Right lobe of liver (tissue), 6 donors: ENCODE results near the gene TSPY4. TPM values are rescaled to one million over a fixed set of nuclear protein-coding genes. Genes with fewer than 3 reads are reported as not detected.
"Not testable (repeated sequence)": the region's sequence is repeated elsewhere in the genome, so short reads cannot be mapped to it uniquely, and the experiment has no call there.

Experiments
- ATAC-seq, 4 donors: fragments of 200-7000 bp; cut with Tn5 transposase; one replicate each; pipeline ENCODE4 v1.9.1; 2020; ENCODE audit warnings: mild to moderate bottlenecking in 4 of 4, moderate library complexity in 4 of 4
- DNase-seq, 3 donors: peaks; one replicate each; pipeline ENCODE4 v3.0.0-alpha.2; 2020
- H3K27ac ChIP-seq, 3 donors: fragments of 200-600 bp; one replicate each; pipeline ENCODE4 v1.8.0; 2022
- H3K27me3 ChIP-seq, 2 donors: fragments of 200-600 bp; one replicate each; pipeline ENCODE4 v1.8.0; 2022
- H3K36me3 ChIP-seq, 4 donors: fragments of 200-600 bp; sonication (generic) in 1 of 4; one replicate each; pipeline versions ENCODE4 v1.5.1 to v1.8.0; 2017 to 2022; ENCODE audit warnings: control low read depth in 1 of 4
- H3K4me1 ChIP-seq, 4 donors: fragments of 200-600 bp; sonication (generic) in 1 of 4; one replicate each; pipeline versions ENCODE4 v1.5.1 to v1.8.0; 2017 to 2022; ENCODE audit warnings: control low read depth in 1 of 4
- H3K4me3 ChIP-seq, 3 donors: fragments of 200-600 bp; one replicate each; pipeline ENCODE4 v1.8.0; 2022
- H3K9me3 ChIP-seq, 4 donors: fragments of 200-600 bp; sonication (generic) in 1 of 4; one replicate each; pipeline versions ENCODE4 v1.5.1 to v1.8.0; 2017 to 2022; ENCODE audit warnings: control low read depth in 1 of 4
- POLR2A ChIP-seq: fragments of 450-650 bp; IDR thresholded peaks from one replicate; pipeline ENCODE4 v1.6.1; 2017; ENCODE audit warnings: antibody characterized with exemption, mild to moderate bottlenecking
- WGBS: methylation state at CpG from one replicate; pipeline ENCODE4 v1.1.6; 2018; ENCODE audit warnings: low coverage, low lambda C conversion rate; ENCODE audit not compliant: insufficient coverage; ENCODE audit errors: missing lambda C conversion rate; 5-methylcytosine and 5-hydroxymethylcytosine counted together
- intact Hi-C, 2 donors: fragments of 100-400 bp; cut with DNase I; formaldehyde crosslinking; loops; one replicate each; pipeline versions ENCODE4 v1.11.2 to v1.14.1; 2022
- long read RNA-seq: library from polyadenylated mRNA; unstranded; transcript quantifications from one replicate; pipeline ENCODE4 v2.0.0, GENCODE V29; 2019
- small RNA-seq, 2 experiments: library from RNA; depleted of rRNA; stranded (forward); fragments of <200 nt; gene quantifications; one replicate each; pipeline ENCODE3, GENCODE V24; 2016
- total RNA-seq, 6 experiments: library from RNA; depleted of rRNA in 2 of 6; stranded (reverse); fragments of >200 nt in 2 of 6; fragmentation: NEBNext Ultra II Directional in 3 of 6; extraction: Animal tissue kit (Norgen Biotek cat#: 25700) in 3 of 6; gene quantifications; one replicate each; pipeline versions ENCODE4 v1.1.0 to v1.2.4, GENCODE V29; 2016 to 2023
- TF ChIP-seq, protein P1 (sequence below), 4 donors: fragments of 200-600 bp in 3 of 4; fragments of 450-650 bp in 1 of 4; IDR thresholded peaks; one replicate each; pipeline versions ENCODE4 v1.5.1 to v1.8.0; 2016 to 2022; ENCODE audit warnings: antibody characterized with exemption in 4 of 4, mild to moderate bottlenecking in 2 of 4
- donor health status: DM: no; HTN: yes; CAD: no.
- donor health status: DM: no; HTN: no; CAD: no.
- donor health status: DM: no; HTN: no; CAD: no.
- donor health status: DM: no; HTN: yes; CAD: no.
- donor health status: DM: no; HTN: yes; CAD: no.

The TSPY4 gene, protein sequence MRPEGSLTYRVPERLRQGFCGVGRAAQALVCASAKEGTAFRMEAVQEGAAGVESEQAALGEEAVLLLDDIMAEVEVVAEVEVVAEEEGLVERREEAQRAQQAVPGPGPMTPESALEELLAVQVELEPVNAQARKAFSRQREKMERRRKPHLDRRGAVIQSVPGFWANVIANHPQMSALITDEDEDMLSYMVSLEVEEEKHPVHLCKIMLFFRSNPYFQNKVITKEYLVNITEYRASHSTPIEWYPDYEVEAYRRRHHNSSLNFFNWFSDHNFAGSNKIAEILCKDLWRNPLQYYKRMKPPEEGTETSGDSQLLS
- not detected for total RNA-seq
- long read RNA-seq: 0 reads

DNA sequence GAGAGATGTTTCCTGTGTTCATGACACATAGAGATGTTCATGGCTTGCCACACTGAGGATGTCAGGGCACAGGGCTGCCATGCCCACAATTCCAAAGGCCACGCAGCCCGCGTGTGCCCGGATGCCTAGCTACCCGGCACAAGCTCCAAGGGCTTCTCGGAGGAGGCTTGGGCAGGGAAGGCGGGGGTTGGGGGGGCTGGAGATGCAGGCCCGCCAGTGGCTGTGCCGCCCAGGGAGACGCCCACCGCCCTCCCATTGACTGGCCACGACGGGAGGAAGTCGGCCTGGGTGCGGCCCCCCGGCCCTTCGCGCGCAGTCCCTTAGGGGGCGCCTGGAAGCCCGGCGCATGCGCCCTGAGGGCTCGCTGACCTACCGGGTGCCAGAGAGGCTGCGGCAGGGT is at the start of gene TSPY4:
Gene TSPY4 (plus strand): TSS at position 301 of the 400 bp plus-strand sequence. CDS start 46 bp downstream, at position 347.
- H3K27me3 ChIP-seq, DNase-seq, H3K27ac ChIP-seq, H3K4me3 ChIP-seq, H3K4me1 ChIP-seq, intact Hi-C loops, ATAC-seq, H3K36me3 ChIP-seq, H3K9me3 ChIP-seq: not testable (repeated sequence)
- WGBS: no CpG with 5 or more reads among the region's 26 CpGs

DNA sequence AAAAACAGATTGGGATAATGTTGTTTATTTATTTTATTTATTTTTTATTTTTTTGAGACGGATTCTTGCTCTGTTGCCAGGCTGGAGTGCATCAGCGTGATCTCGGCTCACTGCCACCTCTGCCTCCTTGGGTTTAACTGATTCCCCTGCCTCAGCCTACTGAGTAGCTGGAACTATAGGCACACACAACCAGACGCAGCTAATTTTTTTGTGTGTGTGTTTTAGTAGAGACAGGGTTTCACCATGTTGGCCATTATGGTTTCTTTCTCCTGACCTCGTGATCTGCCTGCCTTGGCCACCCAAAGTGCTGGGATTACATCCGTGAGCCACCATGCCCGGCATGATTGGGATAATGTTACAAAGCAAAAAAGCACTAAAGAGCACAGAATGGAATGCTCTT is 16.3 kb upstream of the TSPY4 start:
- DNase-seq: no peak
- H3K4me1 ChIP-seq: no peaks in the 10 kb centered on the region
- no CpG with 5 or more reads among the region's 7 CpGs for WGBS
- intact Hi-C loops: no loop called here
- ATAC-seq: no peak
- no peaks in the 10 kb centered on the region for H3K9me3 ChIP-seq
- TF ChIP-seq POLR2A: no peak
- TF ChIP-seq, protein P1, sequence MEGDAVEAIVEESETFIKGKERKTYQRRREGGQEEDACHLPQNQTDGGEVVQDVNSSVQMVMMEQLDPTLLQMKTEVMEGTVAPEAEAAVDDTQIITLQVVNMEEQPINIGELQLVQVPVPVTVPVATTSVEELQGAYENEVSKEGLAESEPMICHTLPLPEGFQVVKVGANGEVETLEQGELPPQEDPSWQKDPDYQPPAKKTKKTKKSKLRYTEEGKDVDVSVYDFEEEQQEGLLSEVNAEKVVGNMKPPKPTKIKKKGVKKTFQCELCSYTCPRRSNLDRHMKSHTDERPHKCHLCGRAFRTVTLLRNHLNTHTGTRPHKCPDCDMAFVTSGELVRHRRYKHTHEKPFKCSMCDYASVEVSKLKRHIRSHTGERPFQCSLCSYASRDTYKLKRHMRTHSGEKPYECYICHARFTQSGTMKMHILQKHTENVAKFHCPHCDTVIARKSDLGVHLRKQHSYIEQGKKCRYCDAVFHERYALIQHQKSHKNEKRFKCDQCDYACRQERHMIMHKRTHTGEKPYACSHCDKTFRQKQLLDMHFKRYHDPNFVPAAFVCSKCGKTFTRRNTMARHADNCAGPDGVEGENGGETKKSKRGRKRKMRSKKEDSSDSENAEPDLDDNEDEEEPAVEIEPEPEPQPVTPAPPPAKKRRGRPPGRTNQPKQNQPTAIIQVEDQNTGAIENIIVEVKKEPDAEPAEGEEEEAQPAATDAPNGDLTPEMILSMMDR (IDR thresholded peaks at IDR 0.05): no peak
- H3K36me3 ChIP-seq: no peaks in the 10 kb centered on the region
- H3K27ac ChIP-seq: no peak overlapping the region
- H3K27me3 ChIP-seq: no peaks in the 10 kb centered on the region
- no peak overlapping the region for H3K4me3 ChIP-seq

DNA sequence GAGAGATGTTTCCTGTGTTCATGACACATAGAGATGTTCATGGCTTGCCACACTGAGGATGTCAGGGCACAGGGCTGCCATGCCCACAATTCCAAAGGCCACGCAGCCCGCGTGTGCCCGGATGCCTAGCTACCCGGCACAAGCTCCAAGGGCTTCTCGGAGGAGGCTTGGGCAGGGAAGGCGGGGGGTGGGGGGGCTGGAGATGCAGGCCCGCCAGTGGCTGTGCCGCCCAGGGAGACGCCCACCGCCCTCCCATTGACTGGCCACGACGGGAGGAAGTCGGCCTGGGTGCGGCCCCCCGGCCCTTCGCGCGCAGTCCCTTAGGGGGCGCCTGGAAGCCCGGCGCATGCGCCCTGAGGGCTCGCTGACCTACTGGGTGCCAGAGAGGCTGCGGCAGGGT is 20.2 kb downstream of the TSPY4 start, which contains the start of gene TSPY8:
Gene TSPY8 (plus strand): TSS at position 301 of the 400 bp plus-strand sequence. CDS start 46 bp downstream, at position 347.
- ATAC-seq, intact Hi-C loops, H3K4me1 ChIP-seq, H3K36me3 ChIP-seq, DNase-seq, H3K27me3 ChIP-seq, H3K27ac ChIP-seq, H3K9me3 ChIP-seq, H3K4me3 ChIP-seq: not testable (repeated sequence)
- WGBS: no CpG with 5 or more reads among the region's 25 CpGs

Small RNAs within 50 kb of the gene (small RNA-seq; reads per million reads assigned to genes)
- 0 reads per million in 2 experiments for gene AC006158.1

Other genes starting within 250 kb of the TSPY4 start
- gene TSPY8, start 20.3 kb downstream of the TSPY4 start, total RNA-seq: not detected
- gene TSPY3, start 61.0 kb downstream of the TSPY4 start, total RNA-seq: not detected
- not detected for gene TSPY1, start 129.5 kb downstream of the TSPY4 start, total RNA-seq
- gene TSPY9, start 149.8 kb downstream of the TSPY4 start, total RNA-seq: not detected
- gene TSPY10, start 190.4 kb downstream of the TSPY4 start, total RNA-seq: not detected